Measurements from ENCODE around the gene CMIP. TPM values are rescaled to one million over a fixed set of nuclear protein-coding genes. Genes with fewer than 3 reads are reported as not detected.

Gene CMIP
- total RNA-seq, 1 experiment from 2014 or later, result 48.2 TPM

DNA sequence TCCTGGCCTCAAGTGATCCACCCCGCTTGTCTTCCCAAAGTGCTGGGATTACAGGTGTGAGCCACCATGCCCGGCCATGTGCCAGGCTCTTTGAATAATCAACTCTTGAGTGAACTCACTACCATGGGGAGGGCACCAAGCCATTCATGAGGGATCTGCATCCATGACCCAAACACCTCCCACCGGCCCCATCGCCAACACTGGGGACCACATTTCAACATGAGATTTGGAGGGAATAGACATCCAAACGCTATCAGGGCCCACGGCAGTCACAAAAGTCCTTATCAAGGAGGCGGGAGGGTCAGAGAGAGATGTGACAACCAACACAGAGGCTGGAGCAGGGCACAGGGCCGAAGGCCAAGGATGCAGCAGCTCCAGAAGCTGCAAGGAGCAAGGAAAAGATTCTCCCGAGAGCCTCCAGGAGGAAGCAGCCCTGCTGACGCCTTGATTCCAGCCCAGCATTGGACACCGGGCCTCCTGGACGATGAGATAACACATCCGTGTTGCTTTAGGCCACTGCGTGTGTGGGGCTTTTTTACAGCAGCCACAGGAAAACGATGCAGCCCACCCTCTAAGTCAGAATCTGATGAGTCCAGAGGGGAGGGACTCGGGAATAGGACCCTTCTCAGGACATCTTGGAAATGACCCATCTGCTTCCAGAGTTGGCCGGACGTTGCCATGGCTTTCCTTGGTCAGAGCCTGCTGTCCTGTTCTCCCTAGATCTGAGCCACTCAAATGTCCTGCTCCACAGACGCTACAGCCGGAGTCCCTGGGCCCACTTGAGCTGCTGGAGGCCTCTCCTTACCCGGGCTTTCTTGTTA, 47.3 kb upstream of the CMIP start:
- Histone ChIP-seq H4K5ac (ENCODE audit: insufficient read length, low read depth, low read length) (no peak overlapping the region), H2BK20ac (ENCODE audit: low read depth, low read length, poor library complexity, severe bottlenecking) (no peak overlapping the region), H4K91ac (ENCODE audit: insufficient read length, low read depth, low read length) (no peak overlapping the region), H2AK5ac (ENCODE audit: insufficient read length, low read length) (no peak overlapping the region), H3K18ac (ENCODE audit: insufficient read length, low read depth, low read length) (no peak overlapping the region), H3K79me1 (ENCODE audit: insufficient read depth, low read depth, low read length, poor library complexity, severe bottlenecking) (no peaks in the 10 kb centered on the region), H4K20me1 (ENCODE audit: control insufficient read depth, insufficient read depth, insufficient read length) (no peaks in the 10 kb centered on the region), H3K79me2 (ENCODE audit: insufficient read depth, low read length) (no peaks in the 10 kb centered on the region), H2BK120ac (ENCODE audit: low read depth, low read length, poor library complexity, severe bottlenecking) (no peak overlapping the region), H3K9ac (ENCODE audit: extremely low read depth, insufficient read length, low read length) (no peak overlapping the region), H3K27me3 (ENCODE audit: insufficient read depth, low read length) (no peaks in the 10 kb centered on the region), H3T11ph (ENCODE audit: low read length) (no peak overlapping the region), H3K56ac (ENCODE audit: insufficient read length, low read depth, low read length) (no peak overlapping the region), H3K4me2 (ENCODE audit: insufficient read depth, insufficient read length, low read length) (no peak overlapping the region), H3K23ac (ENCODE audit: insufficient read length, low read depth, low read length) (no peak overlapping the region), H2AFZ (ENCODE audit: low read length) (no peak overlapping the region), H2BK12ac (ENCODE audit: insufficient read length, low read depth, low read length) (no peak overlapping the region), H2BK15ac (ENCODE audit: low read depth, low read length) (no peak overlapping the region), H3K27ac (ENCODE audit: insufficient read length, low read depth, low read length) (no peak overlapping the region), H3K4ac (ENCODE audit: low read depth, low read length) (no peak overlapping the region), H3K14ac (ENCODE audit: insufficient read depth, low read length) (no peak overlapping the region), H3K4me1 (ENCODE audit: insufficient read depth, low read length) (no peaks in the 10 kb centered on the region), H4K8ac (replicated peaks; ENCODE audit: insufficient read length, low read depth, low read length) (no peak overlapping the region), H3K9me3 (ENCODE audit: control insufficient read depth, low read depth, low read length) (no peaks in the 10 kb centered on the region), H2BK5ac (ENCODE audit: insufficient read length, low read length) (no peak overlapping the region), H3K23me2 (ENCODE audit: insufficient read length, low read depth, low read length, poor library complexity, severe bottlenecking) (no peaks in the 10 kb centered on the region)
- H3K27me3 Mint-ChIP-seq (ENCODE audit: low read depth), result peaks cover 2% of the 10 kb centered on the region
- DNase-seq, result no peak
- no peak overlapping the region; a peak in 1 of 5 replicates for H3K4me3 Mint-ChIP-seq
- H3K36me3 Mint-ChIP-seq (ENCODE audit: insufficient read depth in 1 of 3, low read depth in 3 of 3), result peaks cover 0 to 1% (median 0%) of the 10 kb centered on the region in 3 experiments; a peak in 2 of 7 replicates
- WGBS (ENCODE audit: extremely low coverage, insufficient read length, low lambda C conversion rate), result no CpG with 5 or more reads among the region's 21 CpGs
- TF ChIP-seq, protein P1, sequence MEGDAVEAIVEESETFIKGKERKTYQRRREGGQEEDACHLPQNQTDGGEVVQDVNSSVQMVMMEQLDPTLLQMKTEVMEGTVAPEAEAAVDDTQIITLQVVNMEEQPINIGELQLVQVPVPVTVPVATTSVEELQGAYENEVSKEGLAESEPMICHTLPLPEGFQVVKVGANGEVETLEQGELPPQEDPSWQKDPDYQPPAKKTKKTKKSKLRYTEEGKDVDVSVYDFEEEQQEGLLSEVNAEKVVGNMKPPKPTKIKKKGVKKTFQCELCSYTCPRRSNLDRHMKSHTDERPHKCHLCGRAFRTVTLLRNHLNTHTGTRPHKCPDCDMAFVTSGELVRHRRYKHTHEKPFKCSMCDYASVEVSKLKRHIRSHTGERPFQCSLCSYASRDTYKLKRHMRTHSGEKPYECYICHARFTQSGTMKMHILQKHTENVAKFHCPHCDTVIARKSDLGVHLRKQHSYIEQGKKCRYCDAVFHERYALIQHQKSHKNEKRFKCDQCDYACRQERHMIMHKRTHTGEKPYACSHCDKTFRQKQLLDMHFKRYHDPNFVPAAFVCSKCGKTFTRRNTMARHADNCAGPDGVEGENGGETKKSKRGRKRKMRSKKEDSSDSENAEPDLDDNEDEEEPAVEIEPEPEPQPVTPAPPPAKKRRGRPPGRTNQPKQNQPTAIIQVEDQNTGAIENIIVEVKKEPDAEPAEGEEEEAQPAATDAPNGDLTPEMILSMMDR (conservative IDR thresholded peaks at IDR 0.05), result no peak
- H3K9me3 Mint-ChIP-seq, result peaks cover 3 to 10% of the 10 kb centered on the region in 2 experiments; a peak in 4 of 5 replicates
- H3K4me1 Mint-ChIP-seq, result no peaks in the 10 kb centered on the region
- H3K27ac Mint-ChIP-seq, result no peak overlapping the region

Measured in H9 (cell line).